Endodermal cell (in vitro differentiated cells): ENCODE measurements around the gene SPNS3. TPM values are rescaled to one million over a fixed set of nuclear protein-coding genes. Genes with fewer than 3 reads are reported as not detected.

Experiments used
- DNase-seq: peaks from one replicate; pipeline ENCODE4 v3.0.0-alpha.2; 2017
- H3K27ac ChIP-seq: 2 replicates; pipeline ENCODE4 v1.5.1; 2013; ENCODE audit warnings: mild to moderate bottlenecking, low read depth, low read length, moderate library complexity
- H3K27me3 ChIP-seq: 2 replicates; pipeline ENCODE4 v1.6.1; 2013; ENCODE audit warnings: mild to moderate bottlenecking, low read length, moderate library complexity; ENCODE audit not compliant: insufficient read depth, control insufficient read depth, poor library complexity, severe bottlenecking
- H3K36me3 ChIP-seq: 2 replicates; pipeline ENCODE4 v1.7.0; 2013; ENCODE audit warnings: mild to moderate bottlenecking, low read length, moderate library complexity; ENCODE audit not compliant: control insufficient read depth, insufficient read depth
- H3K4me1 ChIP-seq: one replicate; pipeline ENCODE4 v1.7.0; 2013; ENCODE audit warnings: low read length; ENCODE audit not compliant: control insufficient read depth, insufficient read depth
- H3K4me3 ChIP-seq: 2 replicates; pipeline ENCODE4 v1.5.1; 2013; ENCODE audit warnings: mild to moderate bottlenecking, low read length, moderate library complexity
- H3K9ac ChIP-seq: 2 replicates; pipeline ENCODE4 v1.6.1; 2013; ENCODE audit warnings: mild to moderate bottlenecking, low read length, moderate library complexity; ENCODE audit not compliant: poor library complexity, severe bottlenecking; ENCODE audit errors: extremely low read depth
- H3K9me3 ChIP-seq: 2 replicates; pipeline ENCODE4 v1.6.1; 2013; ENCODE audit warnings: mild to moderate bottlenecking, low read length, moderate library complexity; ENCODE audit not compliant: control insufficient read depth
- H3K27ac Mint-ChIP-seq: 2 replicates; pipeline ENCODE4 v1.8.0; 2020; ENCODE audit warnings: mixed read lengths
- H3K27me3 Mint-ChIP-seq: 2 replicates; pipeline ENCODE4 v1.8.0; 2021; ENCODE audit warnings: mild to moderate bottlenecking, mixed read lengths; ENCODE audit not compliant: insufficient read depth
- H3K36me3 Mint-ChIP-seq: 2 replicates; pipeline ENCODE4 v1.8.0; 2020; ENCODE audit warnings: low read depth, mixed read lengths
- H3K4me1 Mint-ChIP-seq: 2 replicates; pipeline ENCODE4 v1.8.0; 2020; ENCODE audit warnings: mixed read lengths
- H3K4me3 Mint-ChIP-seq: 2 replicates; pipeline ENCODE4 v1.8.0; 2020; ENCODE audit warnings: mild to moderate bottlenecking, moderate library complexity, mixed read lengths
- H3K9me3 Mint-ChIP-seq: 2 replicates; pipeline ENCODE4 v1.8.0; 2020; ENCODE audit warnings: mild to moderate bottlenecking, mixed read lengths
- CTCF ChIP-seq: fragments of 200-600 bp; sonication (generic); conservative IDR thresholded peaks from 2 replicates; pipeline ENCODE4 v1.5.0; 2021; ENCODE audit warnings: antibody characterized with exemption, mild to moderate bottlenecking
- WGBS, 2 experiments: methylation state at CpG; one replicate each; pipeline versions ENCODE4 v1.1.5 to v1.1.7; 2013; ENCODE audit warnings: missing lambda C conversion rate in 2 of 2, mixed read lengths in 1 of 2; ENCODE audit not compliant: insufficient coverage in 1 of 2, insufficient read length in 1 of 2; 5-methylcytosine and 5-hydroxymethylcytosine counted together
- total RNA-seq, 2 donors: library from RNA; stranded (reverse); fragmentation: NEBNext Ultra II Directional in 1 of 2; extraction: Animal tissue kit (Norgen Biotek cat#: 25700) in 1 of 2; gene quantifications; 2 replicates in 1 of 2; 3 replicates in 1 of 2; pipeline ENCODE4 v1.2.1, GENCODE V29; 2021

Gene SPNS3
- total RNA-seq, 2 donors from 2014 or later, result not detected

GRCh38 chr17:4427505-4427904, 6.2 kb upstream of the SPNS3 start:
- no peaks in the 10 kb centered on the region for H3K4me1 Mint-ChIP-seq
- H3K27ac ChIP-seq, result no peak overlapping the region
- H3K36me3 Mint-ChIP-seq, result no peaks in the 10 kb centered on the region
- H3K4me3 Mint-ChIP-seq, result no peak overlapping the region
- no peak overlapping the region for H3K9ac ChIP-seq
- no peak overlapping the region for H3K27ac Mint-ChIP-seq
- H3K9me3 Mint-ChIP-seq, result no peaks in the 10 kb centered on the region
- H3K27me3 Mint-ChIP-seq, result no peaks in the 10 kb centered on the region
- H3K36me3 ChIP-seq, result no peaks in the 10 kb centered on the region
- no peak overlapping the region for H3K4me3 ChIP-seq
- H3K27me3 ChIP-seq, result no peaks in the 10 kb centered on the region
- no peak for TF ChIP-seq CTCF
- WGBS, 2 experiments, result 93% methylated on average over 6 to 11 of the region's 11 CpGs
- no peaks in the 10 kb centered on the region for H3K9me3 ChIP-seq
- H3K4me1 ChIP-seq, result no peaks in the 10 kb centered on the region
- DNase-seq, result no peak

- Histone ChIP-seq H3K9me3 (no peaks in the 10 kb centered on the region), H3K27me3 (no peaks in the 10 kb centered on the region), H3K4me1 (no peaks in the 10 kb centered on the region), H3K4me3 (no peak overlapping the region), H3K36me3 (no peaks in the 10 kb centered on the region), H3K27ac (no peak overlapping the region), H3K9ac (no peak overlapping the region)
- Mint-ChIP-seq H3K4me1 (no peaks in the 10 kb centered on the region), H3K27ac (no peak overlapping the region), H3K27me3 (no peaks in the 10 kb centered on the region), H3K9me3 (no peaks in the 10 kb centered on the region), H3K36me3 (no peaks in the 10 kb centered on the region), H3K4me3 (no peak overlapping the region)
- 98 to 100% methylated on average over 4 of the region's 4 CpGs for WGBS, 2 experiments
- no peak for DNase-seq
- TF ChIP-seq CTCF, result no peak
Observed at GRCh38 chr17:4436381-4436780, 2.6 kb downstream of the SPNS3 start.

- Mint-ChIP-seq H3K27me3 (no peaks in the 10 kb centered on the region), H3K36me3 (no peaks in the 10 kb centered on the region), H3K4me1 (no peaks in the 10 kb centered on the region), H3K9me3 (no peaks in the 10 kb centered on the region), H3K27ac (no peak overlapping the region), H3K4me3 (no peak overlapping the region)
- Histone ChIP-seq H3K27me3 (no peaks in the 10 kb centered on the region), H3K9me3 (no peaks in the 10 kb centered on the region), H3K27ac (no peak overlapping the region), H3K4me1 (no peaks in the 10 kb centered on the region), H3K36me3 (no peaks in the 10 kb centered on the region), H3K4me3 (no peak overlapping the region), H3K9ac (no peak overlapping the region)
- 92 to 95% methylated on average over 4 to 7 of the region's 7 CpGs for WGBS, 2 experiments
- no peak for TF ChIP-seq CTCF
- no peak for DNase-seq
Observed at GRCh38 chr17:4436846-4437245, 3.1 kb downstream of the SPNS3 start.
